ENCODE results near the gene UBXN1.

DNA sequence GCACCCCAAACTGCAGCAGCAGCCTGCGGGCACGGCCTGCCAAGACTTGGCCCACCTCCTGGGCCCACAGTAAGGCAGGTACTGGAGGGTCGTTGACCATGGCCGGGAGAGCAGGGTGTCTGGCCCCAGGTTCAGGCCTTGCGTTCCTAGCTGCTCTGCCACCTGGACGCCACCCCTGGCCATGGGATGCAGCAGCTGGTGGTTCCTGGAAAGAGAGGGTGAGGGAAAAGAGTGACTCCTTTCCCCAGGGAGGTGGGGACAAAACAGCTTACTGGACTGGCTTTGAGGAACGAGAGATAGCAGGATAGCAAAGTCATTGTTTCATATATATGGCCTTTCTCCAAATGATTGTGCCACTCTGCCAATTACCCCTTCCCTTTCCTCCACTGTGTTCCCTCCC, 26.5 kb upstream of the UBXN1 start:
- no peak for TF ChIP-seq TAF1 (IDR thresholded peaks at IDR 0.05; ENCODE audit: borderline replicate concordance, low read depth, low read length)
- no peak for TF ChIP-seq POLR2AphosphoS5 (IDR thresholded peaks at IDR 0.05; ENCODE audit: low read depth, low read length)
- no peak for TF ChIP-seq POLR2A (IDR thresholded peaks at IDR 0.05; ENCODE audit: low read depth, low read length)
